GM23248 (cell line): ENCODE measurements around the gene RILP. TPM values are rescaled to one million over a fixed set of nuclear protein-coding genes. Genes with fewer than 3 reads are reported as not detected.
"Not testable (repeated sequence)": the region's sequence is repeated elsewhere in the genome, so short reads cannot be mapped to it uniquely, and the experiment has no call there.

Experiments
- DNase-seq: peaks from one replicate; pipeline ENCODE4 v3.0.0-alpha.2; 2015
- H2AFZ ChIP-seq: fragments of 200-600 bp; sonication (generic); 2 replicates; pipeline ENCODE4 v1.6.1; 2016; ENCODE audit warnings: antibody characterized with exemption
- H3F3A ChIP-seq: fragments of 200-600 bp; sonication (generic); 2 replicates; pipeline ENCODE4 v1.6.1; 2016; ENCODE audit warnings: mild to moderate bottlenecking, antibody characterized with exemption, mixed run types; ENCODE audit not compliant: insufficient read depth
- H3K27ac ChIP-seq: fragments of 200-600 bp; sonication (generic); 2 replicates; pipeline ENCODE4 v1.5.1; 2016; ENCODE audit warnings: mild to moderate bottlenecking
- H3K27me3 ChIP-seq: fragments of 200-600 bp; sonication (generic); replicated peaks from 2 replicates; pipeline ENCODE4 v1.6.1; 2016; ENCODE audit warnings: mild to moderate bottlenecking; ENCODE audit not compliant: insufficient read depth
- H3K36me3 ChIP-seq: fragments of 200-600 bp; sonication (generic); 2 replicates; pipeline ENCODE4 v1.6.1; 2016; ENCODE audit warnings: low read depth, mild to moderate bottlenecking
- H3K4me1 ChIP-seq: fragments of 200-600 bp; sonication (generic); 2 replicates; pipeline ENCODE4 v1.6.1; 2016; ENCODE audit warnings: mild to moderate bottlenecking; ENCODE audit not compliant: insufficient read depth
- H3K4me2 ChIP-seq: fragments of 200-600 bp; sonication (generic); one replicate; pipeline ENCODE4 v1.6.1; 2016; ENCODE audit warnings: mild to moderate bottlenecking; ENCODE audit not compliant: unreplicated experiment
- H3K4me3 ChIP-seq: fragments of 200-600 bp; sonication (generic); 2 replicates; pipeline ENCODE4 v1.5.1; 2016; ENCODE audit warnings: mild to moderate bottlenecking
- H3K79me2 ChIP-seq: fragments of 200-600 bp; sonication (generic); 2 replicates; pipeline ENCODE4 v1.6.1; 2016; ENCODE audit warnings: mild to moderate bottlenecking; ENCODE audit not compliant: insufficient read depth
- H3K9ac ChIP-seq: fragments of 200-600 bp; sonication (generic); 2 replicates; pipeline ENCODE4 v1.6.1; 2016; ENCODE audit warnings: mild to moderate bottlenecking
- H3K9me2 ChIP-seq: fragments of 200-600 bp; sonication (generic); 2 replicates; pipeline ENCODE4 v1.6.1; 2016; ENCODE audit warnings: mixed run types, mild to moderate bottlenecking, moderate library complexity; ENCODE audit not compliant: insufficient read depth
- H3K9me3 ChIP-seq: fragments of 200-600 bp; sonication (generic); one replicate; pipeline ENCODE4 v1.6.1; 2017; ENCODE audit warnings: low read depth
- H4K20me1 ChIP-seq: fragments of 200-600 bp; sonication (generic); 2 replicates; pipeline ENCODE4 v1.6.0; 2016; ENCODE audit not compliant: insufficient read depth
- EZH2 ChIP-seq: fragments of 200-600 bp; sonication (generic); IDR thresholded peaks from 2 replicates; pipeline ENCODE4 v1.6.1; 2018; ENCODE audit warnings: antibody characterized with exemption, mild to moderate bottlenecking; ENCODE audit not compliant: insufficient read depth, poor library complexity, severe bottlenecking
- EZH2phosphoT487 ChIP-seq: fragments of 200-600 bp; sonication (generic); IDR thresholded peaks from 2 replicates; pipeline ENCODE4 v1.6.1; 2018; ENCODE audit warnings: antibody characterized with exemption, moderate library complexity, mild to moderate bottlenecking, low read depth; ENCODE audit not compliant: insufficient read depth
- WGBS, 2 experiments: methylation state at CpG; one replicate each; pipeline ENCODE4 v1.1.6; 2015 to 2017; ENCODE audit warnings: low lambda C conversion rate in 2 of 2, low coverage in 1 of 2; ENCODE audit errors: missing lambda C conversion rate in 2 of 2; 5-methylcytosine and 5-hydroxymethylcytosine counted together
- in situ Hi-C: fragments of 300-500 bp; cut with MboI; formaldehyde crosslinking; loops from 2 replicates; pipeline ENCODE4 v1.15.0; 2020
- polyA plus RNA-seq: library from polyadenylated mRNA; unstranded; fragments of >200 nt; fragmentation: Nextera tagmentation; extraction: Ambion mirVana; gene quantifications from 2 replicates; pipeline ENCODE4 v1.2.1, GENCODE V29; 2016
- total RNA-seq: library from RNA; depleted of rRNA; stranded (reverse); fragments of >200 nt; shearing (Covaris generic); gene quantifications from 2 replicates; pipeline ENCODE4 v1.2.3, GENCODE V29; 2014

RILP gene
- total and polyA plus RNA-seq, 2 experiments from 2014 or later, result 6.5 to 27.6 TPM

- TF ChIP-seq EZH2phosphoT487 (no peak), EZH2 (no peak)
- Histone ChIP-seq H3F3A (peaks cover 10% of the 10 kb centered on the region; the same call in 1 of the 2 replicates), H3K36me3 (peaks cover 75% of the 10 kb centered on the region), H4K20me1 (no peaks in the 10 kb centered on the region; the same call in 1 of the 2 replicates), H3K79me2 (peaks cover 51% of the 10 kb centered on the region), H3K9me3 (no peaks in the 10 kb centered on the region), H3K4me2 (no peak overlapping the region), H3K4me3 (no peak overlapping the region), H3K27ac (no peak overlapping the region), H3K9me2 (no peaks in the 10 kb centered on the region), H3K4me1 (no peaks in the 10 kb centered on the region), H2AFZ (no peak overlapping the region), H3K9ac (no peak overlapping the region), H3K27me3 (no peaks in the 10 kb centered on the region)
- no peak for DNase-seq
- WGBS, 2 experiments, result 88 to 91% methylated on average over 12 of the region's 12 CpGs
- in situ Hi-C loops, result no loop called here
Measured at GRCh38 chr17:1661045-1661444, 11.4 kb upstream of the RILP start.

- Histone ChIP-seq H3K36me3 (peaks cover 87% of the 10 kb centered on the region), H3K4me3 (no peak overlapping the region), H3K4me2 (no peak overlapping the region), H4K20me1 (no peaks in the 10 kb centered on the region; the same call in 1 of the 2 replicates), H3K4me1 (no peaks in the 10 kb centered on the region), H3K9me2 (no peaks in the 10 kb centered on the region), H3F3A (peaks cover 36% of the 10 kb centered on the region), H2AFZ (no peak overlapping the region), H3K27ac (no peak overlapping the region), H3K27me3 (no peaks in the 10 kb centered on the region), H3K9ac (no peak overlapping the region), H3K79me2 (peaks cover 21% of the 10 kb centered on the region), H3K9me3 (no peaks in the 10 kb centered on the region)
- DNase-seq, result no peak
- 95 to 96% methylated on average over 9 of the region's 9 CpGs for WGBS, 2 experiments
- in situ Hi-C loops, result no loop called here
- no peak for TF ChIP-seq EZH2phosphoT487
- TF ChIP-seq EZH2, result no peak
Measured at GRCh38 chr17:1658100-1658499, 8.4 kb upstream of the RILP start.

DNA sequence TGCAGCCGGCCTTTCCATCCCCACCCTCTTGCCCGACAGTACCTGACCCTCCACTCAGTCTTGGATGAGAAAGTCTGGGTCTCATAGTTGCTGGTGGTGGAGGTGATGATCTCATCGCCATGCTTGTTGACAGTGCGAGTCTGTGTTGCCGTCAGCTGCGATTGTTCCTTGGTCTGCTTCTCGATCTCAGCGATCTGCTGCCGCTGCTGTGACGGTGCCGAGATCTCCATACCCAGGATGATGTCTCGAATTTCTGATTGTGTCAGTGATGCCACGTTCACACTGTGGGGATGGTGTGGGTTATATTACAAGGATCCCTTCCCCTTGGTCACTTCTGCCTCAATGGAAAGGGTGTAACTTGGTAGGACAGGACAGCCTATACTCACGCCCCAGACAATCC is 4.1 kb upstream of the RILP start:
- H3K9ac ChIP-seq, result no peak overlapping the region
- no peaks in the 10 kb centered on the region for H3K79me2 ChIP-seq
- in situ Hi-C loops, result no loop called here
- no peak overlapping the region for H3K4me3 ChIP-seq
- peaks cover 66% of the 10 kb centered on the region for H3K36me3 ChIP-seq
- H3K9me2 ChIP-seq, result no peaks in the 10 kb centered on the region
- H3K27me3 ChIP-seq, result no peaks in the 10 kb centered on the region
- H3K4me2 ChIP-seq, result no peak overlapping the region
- peaks cover 7% of the 10 kb centered on the region; the same call in 1 of the 2 replicates for H3K4me1 ChIP-seq
- peaks cover 66% of the 10 kb centered on the region for H3F3A ChIP-seq
- DNase-seq, result no peak
- no peaks in the 10 kb centered on the region for H4K20me1 ChIP-seq
- WGBS, 2 experiments, result 89 to 90% methylated on average over 14 of the region's 14 CpGs
- no peak overlapping the region for H2AFZ ChIP-seq
- H3K27ac ChIP-seq, result no peak overlapping the region
- TF ChIP-seq EZH2phosphoT487, result no peak
- no peak for TF ChIP-seq EZH2
- no peaks in the 10 kb centered on the region for H3K9me3 ChIP-seq

GRCh38 chr17:1652794-1653193 is 3.1 kb upstream of the RILP start:
- H3K4me1 ChIP-seq, H2AFZ ChIP-seq, H3K9me2 ChIP-seq, H3K27me3 ChIP-seq, H3K4me3 ChIP-seq, H3K9ac ChIP-seq, H3K4me2 ChIP-seq, H3K79me2 ChIP-seq, DNase-seq, H3K27ac ChIP-seq, in situ Hi-C loops, H4K20me1 ChIP-seq, H3K9me3 ChIP-seq: not testable (repeated sequence)
- H3F3A ChIP-seq, result peaks cover 66% of the 10 kb centered on the region
- peaks cover 57% of the 10 kb centered on the region for H3K36me3 ChIP-seq
- WGBS, 2 experiments, result 85 to 89% methylated on average over 7 of the region's 7 CpGs

GRCh38 chr17:1651559-1651844 is 1.8 kb upstream of the RILP start:
- in situ Hi-C loops, result no loop called here
- Histone ChIP-seq H3K4me2 (no peak overlapping the region), H4K20me1 (no peaks in the 10 kb centered on the region), H3K27me3 (no peaks in the 10 kb centered on the region), H3K4me3 (no peak overlapping the region), H3K27ac (no peak overlapping the region), H3K9me3 (no peaks in the 10 kb centered on the region), H3K9me2 (no peaks in the 10 kb centered on the region), H3K9ac (no peak overlapping the region), H2AFZ (no peak overlapping the region), H3K79me2 (no peaks in the 10 kb centered on the region), H3K4me1 (peaks cover 7% of the 10 kb centered on the region; the same call in 1 of the 2 replicates), H3K36me3 (peaks cover 48% of the 10 kb centered on the region), H3F3A (peaks cover 61% of the 10 kb centered on the region)
- TF ChIP-seq EZH2phosphoT487 (no peak), EZH2 (no peak)
- WGBS, 2 experiments, result 82 to 95% methylated on average over 4 of the region's 4 CpGs
- no peak for DNase-seq
